Ishikawa (cell line): Measurements from ENCODE around the gene AFG3L2.

ENCODE experiments used
- CEBPB ChIP-seq: IDR thresholded peaks from 2 replicates; pipeline ENCODE4 v1.6.1; 2012
- CREB1 ChIP-seq: IDR thresholded peaks from 2 replicates; pipeline ENCODE4 v1.6.1; 2012; ENCODE audit warnings: low read depth
- EGR1 ChIP-seq: IDR thresholded peaks from 2 replicates; pipeline ENCODE4 v1.6.1; 2012
- EP300 ChIP-seq: IDR thresholded peaks from 2 replicates; pipeline ENCODE4 v1.6.1; 2012; ENCODE audit warnings: borderline replicate concordance
- FOXM1 ChIP-seq: IDR thresholded peaks from 2 replicates; pipeline ENCODE4 v1.6.1; 2012; ENCODE audit warnings: low read depth, borderline replicate concordance
- MAX ChIP-seq: IDR thresholded peaks from 2 replicates; pipeline ENCODE4 v1.6.1; 2012
- NFIC ChIP-seq: IDR thresholded peaks from 2 replicates; pipeline ENCODE4 v1.6.1; 2012
- RAD21 ChIP-seq: IDR thresholded peaks from 2 replicates; pipeline ENCODE4 v1.6.1; 2012; ENCODE audit warnings: low read depth
- REST ChIP-seq: IDR thresholded peaks from 2 replicates; pipeline ENCODE4 v1.6.1; 2012; ENCODE audit warnings: low read depth, mild to moderate bottlenecking
- TAF1 ChIP-seq: IDR thresholded peaks from 2 replicates; pipeline ENCODE4 v1.6.1; 2012; ENCODE audit warnings: low read depth, mild to moderate bottlenecking
- TCF12 ChIP-seq: IDR thresholded peaks from 2 replicates; pipeline ENCODE4 v1.6.1; 2012; ENCODE audit warnings: low read depth
- TEAD4 ChIP-seq: IDR thresholded peaks from 2 replicates; pipeline ENCODE4 v1.6.1; 2012
- USF1 ChIP-seq: IDR thresholded peaks from 2 replicates; pipeline ENCODE4 v1.6.1; 2012
- YY1 ChIP-seq: IDR thresholded peaks from 2 replicates; pipeline ENCODE4 v1.6.1; 2012; ENCODE audit warnings: low read depth
- ZBTB7A ChIP-seq: IDR thresholded peaks from 2 replicates; pipeline ENCODE4 v1.6.1; 2012; ENCODE audit warnings: low read depth

The AFG3L2 gene

DNA sequence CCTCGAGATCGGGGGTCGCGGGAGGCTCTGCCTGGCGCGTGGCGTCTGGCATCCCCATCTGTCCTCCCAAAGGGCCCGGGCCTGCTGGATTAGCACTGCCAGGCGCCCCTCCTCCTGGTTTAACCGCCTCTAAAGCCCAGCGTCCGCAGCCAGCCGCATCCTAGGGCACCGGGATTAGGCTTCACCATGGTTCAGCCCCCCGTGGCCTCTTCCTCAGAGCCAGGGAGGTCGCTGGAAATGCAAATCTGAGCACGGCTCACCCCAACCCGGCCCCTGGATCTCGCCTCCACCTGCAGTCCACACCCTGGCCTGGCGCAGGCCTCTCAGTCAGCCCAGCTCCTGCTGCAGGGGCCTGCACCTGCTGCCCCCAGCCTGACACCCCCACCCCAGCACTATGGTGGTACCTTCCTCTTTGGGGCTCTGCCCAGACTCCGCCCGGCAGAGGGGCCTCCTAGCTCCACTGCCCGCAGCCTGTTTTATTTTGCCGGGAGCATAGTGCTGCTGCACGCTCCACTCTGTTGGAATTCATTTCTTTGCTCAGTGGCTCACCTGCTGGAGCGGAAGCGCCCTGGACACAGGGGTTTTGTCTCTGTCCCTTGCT is 43.9 kb upstream of the AFG3L2 start:
- TF ChIP-seq USF1 (no peak), MAX (no peak), YY1 (no peak), CEBPB (no peak), EP300 (no peak), RAD21 (no peak), TCF12 (no peak), ZBTB7A (no peak), CREB1 (no peak), FOXM1 (no peak), TAF1 (no peak), REST (no peak), NFIC (no peak), TEAD4 (no peak), EGR1 (no peak)

DNA sequence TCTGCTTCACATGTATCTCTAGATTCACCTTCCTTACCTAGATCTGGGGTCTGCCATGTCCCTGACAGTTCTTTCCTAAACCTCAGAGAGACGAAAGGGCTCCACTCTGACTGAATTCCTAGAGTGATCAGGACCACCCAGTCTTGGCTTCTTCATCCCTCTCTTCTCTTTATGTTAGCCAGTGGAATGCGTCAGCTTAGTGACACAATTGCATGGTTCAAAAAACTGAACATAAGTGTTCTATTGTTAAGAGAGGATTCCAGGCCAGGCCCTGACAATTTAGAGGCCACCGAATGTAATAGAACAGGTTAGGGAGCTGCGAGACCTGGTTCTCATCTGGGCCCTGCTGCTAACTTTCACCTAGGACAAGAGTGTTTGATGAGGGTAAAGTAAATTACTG is 40.7 kb upstream of the AFG3L2 start:
- no peak for TF ChIP-seq YY1
- TF ChIP-seq TEAD4: no peak
- TF ChIP-seq USF1: no peak
- TF ChIP-seq ZBTB7A: no peak
- TF ChIP-seq NFIC: no peak
- no peak for TF ChIP-seq FOXM1
- TF ChIP-seq TCF12: no peak
- TF ChIP-seq TAF1: no peak
- TF ChIP-seq EGR1: no peak
- no peak for TF ChIP-seq RAD21
- TF ChIP-seq CREB1: no peak
- no peak for TF ChIP-seq REST

DNA sequence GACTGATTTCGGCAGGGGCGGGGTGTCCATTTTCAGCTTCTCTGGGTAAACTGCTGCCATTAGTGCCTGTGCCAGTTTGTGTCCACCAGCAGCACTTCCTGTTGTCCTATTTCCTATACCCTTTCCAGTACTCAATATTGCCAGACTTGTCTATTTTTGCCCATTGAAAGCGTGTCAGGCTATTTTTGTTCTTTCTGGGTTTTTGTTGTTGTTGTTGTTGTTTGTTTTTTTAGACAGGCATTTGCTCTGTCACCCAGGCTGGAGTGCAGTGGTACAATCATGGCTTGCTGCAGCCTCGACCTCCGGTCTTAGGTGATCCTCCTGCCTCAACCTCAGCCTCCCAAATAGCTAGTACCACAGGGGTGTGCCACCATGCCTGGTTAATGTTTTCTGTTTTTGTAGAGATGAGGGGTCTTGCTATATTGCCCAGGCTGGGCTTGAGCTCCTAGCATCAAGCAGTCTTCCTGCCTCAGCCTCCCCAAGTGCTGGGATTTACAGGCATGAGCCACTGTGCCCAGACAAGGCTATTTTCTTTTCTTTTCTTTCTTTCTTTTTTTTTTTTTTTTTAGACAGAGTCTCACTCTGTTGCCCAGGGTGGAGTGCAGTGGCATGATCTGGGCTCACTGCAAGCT is 39.2 kb upstream of the AFG3L2 start:
- TF ChIP-seq CREB1: no peak
- TF ChIP-seq USF1: no peak
- no peak for TF ChIP-seq NFIC
- no peak for TF ChIP-seq CEBPB
- no peak for TF ChIP-seq ZBTB7A
- TF ChIP-seq TCF12: no peak
- TF ChIP-seq FOXM1: no peak
- TF ChIP-seq TEAD4: no peak
- no peak for TF ChIP-seq TAF1
- TF ChIP-seq MAX: no peak
- no peak for TF ChIP-seq REST
- TF ChIP-seq RAD21: no peak
- no peak for TF ChIP-seq EP300
- no peak for TF ChIP-seq EGR1
- TF ChIP-seq YY1: no peak

GRCh38 chr18:12411456-12411855 is 34.4 kb upstream of the AFG3L2 start:
- no peak for TF ChIP-seq REST
